Activated CD8-positive, alpha-beta memory T cell treated with anti-CD3 and anti-CD28 coated beads for 4 hours (primary cell): Measurements from ENCODE around the gene LEMD1.

ENCODE experiments used
- DNase-seq, 2 donors: peaks; one replicate each; pipeline ENCODE4 v3.0.0-alpha.2; 2020; ENCODE audit warnings: low read depth in 2 of 2

LEMD1 gene, protein sequence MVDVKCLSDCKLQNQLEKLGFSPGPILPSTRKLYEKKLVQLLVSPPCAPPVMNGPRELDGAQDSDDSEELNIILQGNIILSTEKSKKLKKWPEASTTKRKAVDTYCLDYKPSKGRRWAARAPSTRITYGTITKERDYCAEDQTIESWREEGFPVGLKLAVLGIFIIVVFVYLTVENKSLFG

DNA sequence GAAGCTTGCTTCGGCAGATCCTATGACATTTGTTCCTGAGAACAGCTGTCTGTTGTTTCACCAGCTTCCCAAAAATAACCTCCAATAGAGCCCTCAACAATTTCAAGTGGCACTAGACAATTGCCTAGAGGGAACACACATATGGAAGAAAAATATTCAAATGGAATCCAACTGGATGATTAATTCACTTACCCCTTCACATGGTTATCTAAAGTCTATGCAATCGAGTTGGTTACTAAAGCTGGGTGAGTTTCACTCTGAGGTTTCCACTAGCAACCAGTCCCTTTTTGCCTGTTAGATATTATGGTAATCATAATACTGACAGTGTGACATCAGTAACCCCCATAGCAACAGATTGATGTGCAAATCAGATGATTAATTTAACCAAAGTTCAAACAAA, at the start of gene LEMD1:
Gene LEMD1 (minus strand): TSS at position 259 of the 400 bp plus-strand sequence. CDS start 1,520 bp downstream, outside the sequence.
- no peak for DNase-seq

DNA sequence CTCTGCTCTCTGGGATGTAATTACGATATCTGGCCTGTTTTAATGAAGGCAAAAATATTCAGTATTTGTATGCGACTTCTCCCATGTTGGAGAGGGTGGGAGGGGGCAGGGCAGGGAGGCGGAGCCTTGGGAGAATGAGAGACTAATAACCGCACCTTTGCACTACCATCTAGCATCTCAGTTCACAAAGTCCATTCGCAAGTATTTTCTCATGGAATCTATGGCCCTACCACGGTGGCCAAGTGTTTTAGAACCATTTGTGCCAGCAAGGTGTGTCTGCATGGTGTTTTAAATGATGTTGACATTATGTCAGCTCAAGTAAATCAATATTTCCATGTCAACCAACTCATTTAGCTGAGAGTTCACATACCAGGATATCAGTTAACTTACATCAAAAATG, 48.3 kb upstream of the LEMD1 start:
- no peak for DNase-seq

DNA sequence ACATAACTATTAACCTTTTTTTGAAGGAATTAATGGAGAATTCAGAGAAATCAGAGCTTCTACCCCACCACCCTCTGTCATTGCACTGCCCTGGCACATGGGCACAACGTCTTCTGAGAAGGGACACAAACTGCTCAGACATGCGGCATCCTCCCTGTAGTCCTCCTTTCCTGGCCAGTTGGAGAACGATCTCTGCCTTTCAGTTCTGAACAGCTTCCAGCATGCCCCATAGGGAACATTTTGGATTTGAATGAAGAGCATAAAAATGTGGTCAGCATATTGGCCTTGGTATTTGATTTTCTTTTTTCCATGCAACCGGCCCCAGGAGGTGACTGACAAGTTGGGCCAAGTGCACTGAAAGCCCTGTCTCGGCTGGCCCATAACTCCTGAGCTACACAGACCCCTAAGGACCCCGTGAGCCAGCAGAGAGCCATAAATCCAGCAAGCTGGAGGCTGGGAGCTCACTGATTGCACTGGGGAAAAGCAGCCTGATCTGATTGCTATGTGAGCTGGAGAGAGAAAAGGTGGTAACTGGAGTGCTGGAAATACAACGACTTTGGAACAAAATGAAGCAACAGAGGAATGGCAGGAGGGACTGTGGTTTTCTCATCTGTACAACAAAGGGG, 44.9 kb upstream of the LEMD1 start:
- DNase-seq, result no peak

DNA sequence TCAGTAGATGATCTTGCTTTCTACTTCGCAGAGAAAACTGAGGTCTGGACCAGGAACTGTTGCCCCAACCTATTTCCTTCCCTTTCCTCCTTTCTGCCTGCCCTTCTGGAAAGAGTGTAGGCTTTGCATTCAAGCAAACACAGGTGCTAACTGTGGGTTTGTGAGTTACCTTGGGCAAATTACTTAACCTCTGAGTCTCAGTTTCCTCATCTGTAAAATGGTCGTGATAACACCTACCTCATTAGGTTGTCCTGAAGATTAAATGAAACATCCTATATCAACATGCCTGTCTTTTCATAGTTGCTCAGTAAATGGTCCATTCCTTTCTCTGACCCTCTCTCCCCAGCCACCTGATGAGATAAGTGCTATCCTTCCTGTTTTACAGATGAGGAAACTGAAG, 43.5 kb upstream of the LEMD1 start:
- no peak for DNase-seq

DNA sequence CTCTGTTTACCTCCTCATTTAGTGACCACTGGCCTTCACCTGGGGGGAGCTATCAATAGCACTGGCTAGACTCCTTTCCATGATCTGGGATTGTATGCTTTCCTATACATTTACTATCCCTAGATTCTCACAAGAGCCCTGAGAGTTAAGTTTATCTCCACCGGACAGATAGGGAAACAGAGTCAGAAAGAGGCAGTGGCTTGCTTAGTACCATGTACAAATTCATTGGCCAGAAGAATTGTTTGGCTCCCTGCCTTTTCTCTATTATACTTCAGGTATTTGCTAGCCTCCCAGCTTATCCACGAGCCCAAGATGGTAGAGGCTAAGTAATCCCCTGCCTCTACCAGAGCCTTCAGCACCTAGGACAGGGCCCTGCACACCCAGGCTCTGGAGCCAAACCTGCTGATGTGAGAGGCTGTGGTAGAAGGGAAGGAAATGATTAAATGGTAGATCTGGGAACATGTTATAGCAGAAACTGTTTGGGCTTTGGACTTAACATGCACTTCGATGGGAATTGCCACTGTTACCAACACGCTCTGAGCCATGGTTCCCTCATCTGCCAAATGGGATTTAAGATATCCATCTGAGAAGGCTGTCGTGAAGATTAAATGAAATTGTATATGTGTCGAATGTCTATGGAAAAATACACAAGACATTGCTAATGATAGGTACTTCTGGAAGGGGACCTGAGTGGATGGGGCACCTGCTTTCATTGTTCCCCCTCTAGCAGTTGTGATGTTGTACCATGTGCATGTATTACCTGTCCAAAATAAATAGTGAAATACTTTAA, 37.1 kb upstream of the LEMD1 start:
- no peak for DNase-seq

DNA sequence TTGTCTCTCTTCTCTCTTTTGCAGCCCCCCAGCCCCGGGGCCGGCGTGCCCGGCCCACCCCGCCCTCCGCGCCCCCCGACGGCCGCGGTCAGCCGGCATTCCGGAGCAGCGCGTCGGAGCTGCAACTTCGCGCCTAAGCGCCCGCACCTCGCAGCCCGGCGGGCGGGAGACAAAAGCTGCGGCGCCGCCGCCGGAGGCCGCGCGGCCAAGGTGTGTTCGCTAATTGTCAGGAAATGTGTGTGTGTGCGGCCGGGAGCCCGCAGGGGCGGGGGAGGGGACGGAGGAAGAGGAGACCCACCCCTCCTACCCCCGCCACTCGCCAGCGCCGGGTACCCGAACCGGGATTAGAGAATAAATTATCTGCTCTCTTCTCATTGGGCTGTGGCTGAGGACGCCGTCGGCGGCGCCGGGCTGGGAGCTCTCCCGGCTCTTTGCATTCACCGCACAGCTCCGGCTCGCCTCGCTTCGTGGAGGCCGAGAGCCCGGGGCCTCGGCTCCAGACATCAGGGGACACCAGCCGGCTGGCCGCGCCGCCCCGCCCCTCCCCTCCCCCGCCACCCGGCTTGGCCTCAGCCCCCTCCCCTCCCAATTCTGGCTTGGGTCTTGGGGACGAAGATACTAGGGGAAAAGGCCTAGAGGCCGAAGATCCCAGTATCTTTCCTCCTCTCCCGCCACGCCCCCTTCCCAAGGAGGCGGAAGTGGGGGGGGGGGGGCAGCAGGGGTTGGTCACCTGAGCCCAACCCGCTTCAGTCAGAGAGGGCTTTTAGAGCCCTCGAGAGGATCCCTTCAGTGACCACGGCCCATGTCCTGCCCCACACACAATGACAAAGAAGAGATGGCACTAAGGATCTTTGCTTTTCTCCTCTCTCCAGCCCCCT, 35.3 kb upstream of the LEMD1 start:
- DNase-seq, result no peak

DNA sequence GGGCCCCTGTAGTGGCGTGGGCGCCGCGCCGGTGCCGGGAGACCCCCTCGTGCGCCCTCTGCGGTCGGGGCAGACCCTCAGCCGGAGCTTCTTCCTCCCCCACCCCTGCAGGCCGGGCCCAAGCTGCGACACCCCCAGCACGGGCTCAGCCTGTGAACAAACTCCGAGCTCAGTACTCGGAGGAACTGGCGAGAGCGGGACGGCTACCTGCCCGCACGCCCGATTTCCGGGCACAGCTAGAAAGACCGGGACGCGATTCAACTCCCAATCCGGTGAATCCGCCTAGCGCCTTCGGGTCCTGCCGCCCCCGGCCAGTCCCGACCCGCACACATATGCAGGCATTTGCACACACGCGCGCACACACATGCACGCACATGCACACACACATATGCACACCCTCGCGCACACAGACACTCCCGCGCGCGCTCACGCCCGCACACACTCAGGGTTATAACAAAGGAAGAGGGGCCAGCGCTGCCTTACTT, 34.6 kb upstream of the LEMD1 start:
- DNase-seq, result no peak

DNA sequence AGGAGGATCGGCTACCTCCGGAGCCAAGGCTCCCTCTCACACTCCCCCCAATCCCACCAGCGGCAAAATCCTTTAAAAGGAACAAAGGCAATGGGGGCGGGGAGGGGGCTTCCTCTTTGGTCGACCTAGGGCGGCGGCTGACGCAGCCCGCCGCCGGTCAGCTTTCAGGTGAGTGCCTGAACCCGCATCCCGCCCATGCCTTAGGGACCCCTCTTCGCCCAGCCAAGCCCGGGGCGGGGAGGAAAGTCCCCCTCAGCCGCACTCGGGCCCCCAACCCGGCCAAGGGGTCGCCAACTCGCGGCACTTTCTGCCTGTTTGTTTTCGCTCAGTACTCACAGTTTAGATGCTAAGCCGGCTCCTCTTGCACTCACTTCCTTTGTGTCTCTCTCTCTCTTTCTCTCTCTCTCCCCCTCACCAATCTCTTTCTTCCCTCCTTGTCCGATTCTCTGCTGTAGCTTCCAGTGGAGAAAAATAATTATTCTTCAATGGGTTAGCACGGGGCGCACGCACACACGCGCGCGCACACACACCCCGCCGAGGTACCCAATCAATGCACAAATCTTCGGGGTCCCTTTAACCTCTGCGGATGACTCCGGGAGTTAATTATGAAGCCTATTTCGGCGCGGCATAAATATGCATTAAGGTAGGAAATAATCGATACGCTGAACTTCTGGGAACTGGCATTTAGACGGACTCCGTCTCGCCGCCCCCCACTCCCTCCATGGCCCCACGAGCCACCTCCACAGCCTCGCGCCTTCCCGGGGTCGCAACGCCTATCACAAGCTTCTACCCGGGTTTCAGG, 33.9 kb upstream of the LEMD1 start, which contains the start of gene BLACAT1:
Gene BLACAT1 (minus strand): TSS at position 465 of the 802 bp plus-strand sequence.
- no peak for DNase-seq

DNA sequence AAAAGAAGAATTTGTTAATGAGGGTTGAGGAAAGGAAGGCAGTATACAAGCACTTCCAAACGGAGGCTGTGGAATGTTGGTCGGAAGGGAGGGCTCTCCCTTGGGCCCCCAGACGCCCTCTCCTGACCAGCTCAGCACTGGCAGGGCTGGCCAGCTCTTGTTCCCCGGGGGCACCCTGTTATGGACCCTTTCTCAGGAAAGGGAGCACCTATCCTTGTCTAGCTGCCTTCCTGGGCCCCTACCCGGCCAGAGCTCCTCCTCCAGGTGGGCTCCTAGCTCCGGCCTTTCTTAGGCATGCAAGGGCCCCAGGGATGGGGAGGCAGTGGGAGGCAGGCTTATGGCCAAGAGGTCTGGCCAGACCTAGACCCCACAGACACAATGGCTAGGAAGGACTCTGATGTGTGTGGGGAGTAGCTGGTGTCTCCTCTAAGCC, 33.1 kb upstream of the LEMD1 start:
- DNase-seq, result no peak

DNA sequence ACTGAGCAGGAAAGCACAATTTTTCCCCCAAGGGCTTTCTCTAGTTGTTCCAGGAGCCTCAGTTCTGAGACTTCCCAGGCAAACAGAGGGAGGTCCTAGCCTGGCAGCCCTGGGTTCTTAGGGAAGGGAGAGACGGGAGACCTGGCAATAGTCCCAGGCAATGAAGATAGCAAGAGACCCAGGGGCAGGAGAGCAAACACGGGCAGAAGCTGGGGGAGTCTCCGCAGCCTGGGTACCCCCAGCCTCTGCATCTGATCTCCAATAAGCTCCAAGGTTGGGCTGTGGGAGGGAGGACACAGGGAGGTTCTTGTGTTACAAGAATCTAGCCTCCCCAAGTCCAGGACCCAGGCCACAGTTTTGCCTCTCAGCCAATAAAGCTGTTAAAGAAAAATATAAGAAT, 31.6 kb upstream of the LEMD1 start:
- no peak for DNase-seq

DNA sequence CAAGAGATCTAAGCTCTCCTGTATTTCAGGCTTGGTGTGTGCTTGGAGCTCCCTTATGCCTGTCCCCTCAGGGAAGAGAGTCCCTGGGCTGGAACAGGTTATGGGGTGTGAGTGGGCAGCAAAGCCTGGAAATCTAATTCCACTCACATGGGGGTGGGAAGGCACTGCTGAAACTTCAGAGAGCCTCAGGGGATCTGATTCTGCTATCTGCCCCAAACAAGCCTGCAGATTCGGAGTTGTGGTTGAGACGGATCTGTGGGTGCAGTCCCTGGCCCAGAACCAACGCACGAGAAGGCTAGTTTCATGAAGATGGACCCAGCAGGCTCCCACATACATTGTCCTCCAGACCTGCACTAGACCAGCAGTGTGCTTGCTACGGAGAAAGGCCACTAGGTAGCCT, 31.1 kb upstream of the LEMD1 start:
- DNase-seq, result no peak

DNA sequence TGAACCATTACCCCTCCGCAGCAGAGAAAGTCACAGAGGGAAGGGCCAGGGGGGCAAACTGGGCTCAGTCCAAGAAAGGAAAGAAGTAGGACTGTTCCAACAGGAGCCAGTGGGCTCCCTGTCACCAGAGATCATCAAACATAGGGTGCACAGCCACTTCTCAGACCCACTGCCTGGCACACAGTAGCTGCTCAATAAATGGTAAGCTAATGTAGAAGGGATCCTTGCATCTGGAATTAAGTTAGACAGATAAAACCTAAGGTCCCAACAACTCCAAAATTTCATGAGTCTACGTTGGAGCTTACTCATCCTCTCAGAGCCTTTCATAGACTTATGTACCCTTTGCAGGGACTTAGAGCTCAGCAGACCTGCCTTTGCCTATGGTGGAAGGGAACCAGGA, 30.5 kb upstream of the LEMD1 start:
- no peak for DNase-seq

DNA sequence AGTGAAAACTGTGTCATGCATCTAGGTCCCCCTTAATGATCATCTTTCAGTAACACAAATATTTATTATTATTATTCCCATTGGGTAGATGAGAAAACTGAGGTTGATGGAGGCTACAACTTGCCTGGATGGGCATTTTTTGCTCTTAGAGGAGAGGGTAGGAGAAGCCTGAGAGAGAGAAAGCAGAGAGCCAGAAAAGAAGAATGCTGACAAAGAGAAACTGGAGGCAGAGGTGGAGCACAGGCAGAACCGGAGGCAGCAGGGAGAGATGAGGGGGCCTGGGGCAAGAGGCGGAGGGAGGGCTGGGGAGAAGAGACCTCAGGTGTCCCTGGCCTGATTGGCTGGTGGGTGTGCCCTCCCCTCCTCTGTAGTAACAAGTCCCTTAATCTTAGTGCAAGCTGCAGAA, 29.9 kb upstream of the LEMD1 start:
- no peak for DNase-seq

DNA sequence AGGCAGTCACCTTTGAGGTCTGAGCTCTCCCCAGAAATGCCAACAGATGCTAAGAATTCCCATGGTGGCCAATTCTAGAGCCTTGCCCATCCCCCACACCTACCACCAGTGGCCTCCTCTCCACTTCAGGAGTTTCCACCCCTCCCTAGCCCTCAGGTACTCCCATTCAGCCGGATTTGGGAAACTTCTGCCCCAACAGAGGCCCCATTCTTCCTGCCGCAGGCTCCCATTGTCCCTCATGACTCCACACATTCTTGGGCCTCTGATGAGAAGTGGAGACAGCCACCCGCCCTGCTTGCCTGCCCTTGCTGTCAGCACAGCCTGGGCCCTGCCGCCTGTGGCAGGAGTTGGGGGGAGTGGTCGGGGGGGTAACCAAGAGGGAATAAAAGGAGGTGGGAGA, 29.3 kb upstream of the LEMD1 start:
- no peak for DNase-seq

DNA sequence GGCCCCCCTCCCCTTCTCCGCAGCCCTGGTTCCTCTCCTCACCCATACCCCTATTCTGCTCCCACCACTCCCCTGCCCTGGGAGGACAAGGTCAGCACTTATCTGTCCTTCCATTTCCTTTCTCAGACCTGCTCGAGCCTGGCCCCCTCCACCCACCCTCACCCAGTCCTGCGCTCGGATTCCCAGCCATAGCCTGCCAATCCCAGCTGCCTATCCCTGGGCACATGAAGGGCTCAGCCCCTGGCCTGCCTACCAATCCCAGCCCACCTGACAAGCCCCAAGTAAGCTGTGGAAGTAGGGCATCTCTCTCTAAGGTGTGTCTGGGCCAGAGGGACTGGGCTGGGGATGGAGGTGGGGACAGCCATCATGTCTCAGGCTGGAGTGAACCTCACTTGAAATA, 28.6 kb upstream of the LEMD1 start:
- DNase-seq, result no peak

DNA sequence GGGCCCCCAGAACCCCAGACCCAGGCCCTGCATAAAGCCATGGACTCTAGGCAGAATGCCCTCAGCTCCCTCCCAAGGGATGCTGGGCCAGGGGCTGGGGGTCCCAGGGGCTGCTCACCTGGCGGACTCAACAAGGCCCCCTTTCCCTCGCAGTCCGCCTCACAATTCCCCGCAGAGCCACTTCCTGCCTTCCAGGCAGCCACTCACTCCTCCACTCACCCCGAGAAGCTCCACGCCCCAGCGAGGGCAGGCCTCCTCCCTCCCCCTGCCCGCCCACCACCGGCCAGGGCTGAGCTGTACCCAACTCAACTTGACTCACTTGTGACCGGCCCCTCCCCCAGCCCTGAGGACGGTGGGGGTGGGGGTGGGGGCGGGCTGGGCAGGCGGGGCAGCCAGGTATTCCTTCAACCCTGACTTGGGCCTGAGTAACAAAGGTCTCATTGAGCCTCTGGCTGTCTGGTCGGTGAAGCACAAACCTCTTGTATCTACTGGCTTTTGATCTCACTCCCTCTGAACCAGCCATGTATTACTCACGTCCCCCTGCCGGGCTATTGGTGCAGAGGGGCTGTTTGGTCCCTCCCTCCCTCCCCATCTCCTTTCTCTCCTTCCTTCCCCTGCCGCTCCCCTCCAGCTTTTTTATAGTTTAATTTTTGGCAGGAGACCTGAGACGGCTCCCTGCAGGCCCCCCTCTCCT, 28.0 kb upstream of the LEMD1 start:
- no peak for DNase-seq

DNA sequence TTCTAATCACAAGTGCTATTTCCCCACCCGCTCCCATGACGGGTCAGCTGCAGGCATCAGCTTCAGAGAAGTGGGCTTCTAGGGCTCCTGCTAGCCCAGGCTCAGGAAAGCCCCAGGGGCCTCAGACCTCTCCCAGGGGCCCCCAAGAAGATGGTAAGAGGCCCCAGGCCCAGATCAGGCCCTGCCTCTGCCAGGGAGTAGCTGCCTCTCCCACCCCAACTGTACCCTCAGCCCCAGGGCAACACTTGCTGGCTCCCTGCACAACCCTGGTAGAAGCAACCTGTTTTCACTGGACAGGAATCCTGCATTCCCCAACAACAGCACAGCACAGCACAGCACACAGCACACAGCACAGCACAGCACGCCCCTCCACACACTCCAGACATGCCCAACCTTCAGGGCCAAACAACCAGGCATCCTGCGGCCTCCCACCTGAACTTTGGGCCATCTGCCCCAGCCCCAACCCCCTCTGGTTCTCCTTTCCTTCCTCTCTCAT, 27.4 kb upstream of the LEMD1 start:
- no peak for DNase-seq

DNA sequence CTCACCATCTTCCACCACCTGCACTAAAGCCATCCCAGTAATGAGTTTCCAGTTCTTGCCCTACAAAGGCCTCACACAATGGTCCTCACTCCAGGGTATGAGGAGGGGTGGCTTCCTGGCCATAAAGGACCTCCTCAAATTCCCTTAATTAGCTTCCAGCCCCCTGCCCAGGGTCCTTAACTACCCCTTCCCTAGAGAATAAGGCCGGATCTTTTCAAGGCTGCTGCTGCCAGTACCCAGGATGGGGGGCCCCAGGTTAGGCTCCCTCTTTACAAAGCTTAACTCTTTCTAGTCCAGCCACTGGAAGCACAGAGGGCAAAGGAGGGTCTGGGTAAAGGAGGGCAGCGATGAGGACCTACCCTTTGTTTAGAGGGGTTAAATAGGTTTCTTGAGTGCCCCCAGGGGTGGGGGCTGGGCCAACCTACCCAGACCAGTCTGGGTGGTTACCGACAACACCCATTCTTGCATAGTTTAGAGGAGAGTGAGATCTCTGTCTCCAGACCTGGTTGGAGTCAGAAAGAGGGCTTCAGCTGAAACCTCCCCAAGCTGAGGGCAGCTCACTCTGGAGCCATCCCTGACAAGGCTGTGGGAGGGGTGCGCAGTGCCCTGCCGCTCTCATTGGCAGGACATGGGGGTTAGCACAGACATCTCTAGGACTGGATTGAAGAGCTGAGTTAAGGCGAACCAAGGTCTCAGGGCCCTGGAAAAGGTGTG, 26.8 kb upstream of the LEMD1 start:
- no peak for DNase-seq
